CD4-positive, alpha-beta T cell treated with Interferon gamma for 1 hour (primary cell): Measurements from ENCODE around the gene BLM.
A peak's percentile ranks its signal among the peaks of the same experiment; 100 is the strongest.

Source experiments
- DNase-seq: peaks from one replicate; pipeline ENCODE4 v3.0.0-alpha.2; 2020

BLM gene

GRCh38 chr15:90742087-90742486 lies 24.9 kb downstream of the BLM start:
- no peak for DNase-seq

- no peak for DNase-seq
Observed at GRCh38 chr15:90743407-90743806, 26.3 kb downstream of the BLM start.

GRCh38 chr15:90744759-90745402 lies 27.7 kb downstream of the BLM start:
- DNase-seq: no peak

- no peak for DNase-seq
Observed at GRCh38 chr15:90749754-90750153, 32.6 kb downstream of the BLM start.

GRCh38 chr15:90750186-90750585 lies 33.0 kb downstream of the BLM start:
- DNase-seq: no peak

GRCh38 chr15:90751300-90751825 lies 34.2 kb downstream of the BLM start:
- no peak for DNase-seq

- DNase-seq: no peak
Observed at GRCh38 chr15:90756916-90757315, 39.8 kb downstream of the BLM start.

- no peak for DNase-seq
Observed at GRCh38 chr15:90757461-90757860, 40.3 kb downstream of the BLM start.

GRCh38 chr15:90760661-90761232 lies 43.6 kb downstream of the BLM start:
- no peak for DNase-seq

- DNase-seq: no peak
Observed at GRCh38 chr15:90761629-90762028, 44.5 kb downstream of the BLM start.

- DNase-seq: peak; percentile 67
Observed at GRCh38 chr15:90762109-90762508, 45.0 kb downstream of the BLM start.

GRCh38 chr15:90763366-90764099 lies 46.4 kb downstream of the BLM start:
- DNase-seq: no peak

GRCh38 chr15:90765531-90765930 lies 48.4 kb downstream of the BLM start:
- DNase-seq: no peak

GRCh38 chr15:90765966-90766365 lies 48.8 kb downstream of the BLM start:
- DNase-seq: no peak

- no peak for DNase-seq
Observed at GRCh38 chr15:90769375-90769774, 52.2 kb downstream of the BLM start.

- DNase-seq: no peak
Observed at GRCh38 chr15:90773485-90773884, 56.3 kb downstream of the BLM start.

- DNase-seq: no peak
Observed at GRCh38 chr15:90774731-90775514, 57.8 kb downstream of the BLM start.

- no peak for DNase-seq
Observed at GRCh38 chr15:90780916-90781315, 63.8 kb downstream of the BLM start.

- DNase-seq: no peak
Observed at GRCh38 chr15:90782442-90782841, 65.3 kb downstream of the BLM start.

GRCh38 chr15:90787881-90788280 lies 70.7 kb downstream of the BLM start:
- DNase-seq: no peak

GRCh38 chr15:90789462-90789861 lies 72.3 kb downstream of the BLM start:
- DNase-seq: no peak

- no peak for DNase-seq
Observed at GRCh38 chr15:90790057-90790456, 72.9 kb downstream of the BLM start.

GRCh38 chr15:90790561-90790960 lies 73.4 kb downstream of the BLM start:
- no peak for DNase-seq
